Epidermal melanocyte (primary cell): ENCODE results near the gene EIF4G3.
"Not testable (repeated sequence)": the region's sequence is repeated elsewhere in the genome, so short reads cannot be mapped to it uniquely, and the experiment has no call there.

Experiments used
- DNase-seq: peaks from one replicate; pipeline ENCODE4 v3.0.0; 2011; ENCODE audit warnings: low spot score; ENCODE audit not compliant: insufficient read length

The EIF4G3 gene

DNA sequence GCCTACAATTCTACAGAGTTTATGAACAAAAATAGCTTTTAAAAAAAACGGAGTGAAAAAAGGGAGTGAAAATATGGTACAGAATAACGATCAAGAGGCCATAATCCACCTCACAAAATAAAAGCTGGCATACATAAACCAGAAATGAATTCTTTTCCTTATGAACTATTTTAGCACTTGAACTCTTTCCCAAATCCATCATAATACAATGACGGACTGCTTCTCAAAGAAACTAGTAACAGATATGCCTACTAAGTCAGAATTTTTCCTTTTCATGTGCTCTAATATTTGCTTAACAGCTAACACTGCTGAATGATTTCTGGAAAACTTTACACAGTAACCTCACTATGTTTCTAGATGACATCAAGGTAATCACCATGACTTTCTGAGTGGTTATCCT lies 144.0 kb downstream of the EIF4G3 start:
- no peak for DNase-seq

- DNase-seq = no peak
Measured at GRCh38 chr1:21030181-21030580, 146.5 kb downstream of the EIF4G3 start.

GRCh38 chr1:21028520-21029145 lies 148.1 kb downstream of the EIF4G3 start:
- no peak for DNase-seq

DNA sequence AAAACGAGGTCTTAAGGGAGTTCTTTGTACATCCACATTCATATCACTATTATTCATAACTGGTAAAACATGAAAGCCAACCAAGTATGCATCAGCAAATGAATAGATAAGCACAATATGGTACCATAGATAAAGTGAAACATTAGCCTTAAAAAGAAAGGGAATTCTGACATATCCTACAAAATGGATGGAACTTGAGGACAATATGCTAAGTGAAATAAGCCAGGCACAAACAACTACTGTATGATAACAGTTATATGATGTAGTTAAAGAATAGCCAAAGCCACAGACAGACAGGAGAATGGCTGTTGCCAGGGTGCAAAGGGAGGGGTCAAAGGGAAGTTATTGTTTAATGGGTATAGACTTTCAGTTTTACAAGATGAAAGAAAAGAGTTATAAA lies 148.9 kb downstream of the EIF4G3 start:
- no peak for DNase-seq

DNA sequence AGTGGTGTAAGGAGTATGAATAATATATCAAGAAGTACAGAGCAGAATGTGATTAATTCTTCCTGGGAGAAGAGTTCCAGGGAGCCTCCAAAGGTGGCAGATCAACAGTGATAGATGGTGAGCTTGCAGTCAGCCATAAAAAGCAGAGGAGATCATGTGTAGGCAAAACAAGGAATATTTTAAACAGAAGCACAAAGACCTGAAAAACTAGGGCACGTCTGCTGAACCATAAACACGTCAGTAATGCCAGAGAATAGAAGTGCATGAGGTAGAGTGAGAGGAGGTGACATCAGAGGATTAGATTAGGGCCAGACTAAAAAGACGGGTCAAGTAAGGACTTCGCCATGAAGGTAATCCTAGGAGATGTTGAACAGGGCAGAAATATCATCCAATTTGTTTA lies 151.8 kb downstream of the EIF4G3 start:
- no peak for DNase-seq

DNA sequence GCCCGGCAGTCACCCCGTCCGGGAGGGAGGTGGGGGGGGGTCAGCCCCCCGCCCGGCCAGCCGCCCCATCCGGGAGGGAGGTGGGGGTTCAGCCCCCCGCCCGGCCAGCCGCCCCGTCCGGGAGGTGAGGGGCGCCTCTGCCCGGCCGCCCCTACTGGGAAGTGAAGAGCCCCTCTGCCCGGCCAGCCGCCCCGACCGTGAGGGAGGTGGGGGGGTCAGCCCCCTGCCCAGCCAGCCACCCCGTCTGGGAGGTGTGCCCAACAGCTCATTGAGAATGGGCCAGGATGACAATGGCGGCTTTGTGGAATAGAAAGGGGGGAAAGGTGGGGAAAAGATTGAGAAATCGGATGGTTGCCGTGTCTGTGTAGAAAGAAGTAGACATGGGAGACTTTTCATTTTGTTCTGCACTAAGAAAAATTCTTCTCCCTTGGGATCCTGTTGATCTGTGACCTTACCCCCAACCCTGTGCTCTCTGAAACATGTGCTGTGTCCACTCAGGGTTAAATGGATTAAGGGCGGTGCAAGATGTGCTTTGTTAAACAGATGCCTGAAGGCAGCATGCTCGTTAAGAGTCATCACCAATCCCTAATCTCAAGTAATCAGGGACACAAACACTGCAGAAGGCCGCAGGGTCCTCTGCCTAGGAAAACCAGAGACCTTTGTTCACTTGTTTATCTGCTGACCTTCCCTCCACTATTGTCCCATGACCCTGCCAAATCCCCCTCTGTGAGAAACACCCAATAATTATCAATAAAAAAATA lies 152.4 kb downstream of the EIF4G3 start:
- not testable (repeated sequence) for DNase-seq

DNA sequence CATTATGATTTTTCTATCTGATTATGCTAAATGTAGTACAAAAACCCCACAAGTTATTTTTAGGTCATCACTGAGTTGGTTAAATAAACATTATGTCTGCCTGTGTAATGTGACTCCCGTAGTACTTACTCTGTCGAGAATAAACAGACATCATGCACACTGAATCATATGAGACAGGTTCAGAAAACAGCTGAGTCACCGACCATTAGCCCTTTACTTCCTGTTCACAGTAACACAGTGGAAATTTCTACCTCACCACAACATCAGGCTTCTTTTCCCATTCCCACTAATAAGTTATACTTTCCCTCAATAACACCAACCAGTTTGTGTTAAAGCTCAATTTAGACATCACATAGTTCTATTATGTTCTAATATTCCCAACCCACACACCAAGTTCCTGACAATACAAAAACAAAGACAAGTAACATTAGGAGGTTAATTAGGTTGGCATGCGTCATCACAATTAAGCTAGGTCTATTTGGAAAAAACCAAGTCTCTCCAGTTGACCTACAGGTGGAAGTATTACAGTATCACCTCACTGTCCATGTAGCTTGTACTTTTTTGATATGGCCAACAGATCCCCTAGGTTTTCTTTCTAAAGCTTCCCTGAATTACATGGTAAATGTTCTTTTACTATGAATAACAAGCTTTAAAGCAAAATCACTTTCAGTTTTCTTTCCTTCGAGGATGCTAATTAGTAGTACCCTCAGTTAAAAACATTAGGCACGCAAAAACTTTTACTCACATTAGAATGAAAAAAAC lies 154.2 kb downstream of the EIF4G3 start:
- peak; percentile 66 for DNase-seq

- no peak for DNase-seq
Measured at GRCh38 chr1:21021311-21021710, 155.4 kb downstream of the EIF4G3 start.

DNA sequence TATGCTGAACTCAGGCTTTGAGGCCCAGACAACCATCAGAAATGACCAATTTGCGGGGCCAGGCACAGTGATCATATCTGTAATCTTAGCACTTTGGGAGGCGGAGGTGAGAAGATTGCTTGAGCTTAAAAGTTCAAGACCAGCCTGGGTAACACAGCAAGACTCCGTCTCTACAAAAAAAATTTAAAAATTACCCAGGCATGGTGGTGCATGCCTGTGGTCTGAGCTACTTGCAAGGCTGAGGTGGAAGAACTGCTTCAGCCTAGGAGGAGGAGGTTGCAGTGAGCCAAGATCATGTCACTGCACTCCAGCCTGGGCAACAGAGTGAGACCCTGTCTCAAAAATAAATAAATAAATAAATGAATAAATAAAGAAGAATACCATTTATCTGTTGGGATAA lies 156.5 kb downstream of the EIF4G3 start:
- DNase-seq = no peak

GRCh38 chr1:21018673-21019072 lies 158.0 kb downstream of the EIF4G3 start:
- DNase-seq = no peak

DNA sequence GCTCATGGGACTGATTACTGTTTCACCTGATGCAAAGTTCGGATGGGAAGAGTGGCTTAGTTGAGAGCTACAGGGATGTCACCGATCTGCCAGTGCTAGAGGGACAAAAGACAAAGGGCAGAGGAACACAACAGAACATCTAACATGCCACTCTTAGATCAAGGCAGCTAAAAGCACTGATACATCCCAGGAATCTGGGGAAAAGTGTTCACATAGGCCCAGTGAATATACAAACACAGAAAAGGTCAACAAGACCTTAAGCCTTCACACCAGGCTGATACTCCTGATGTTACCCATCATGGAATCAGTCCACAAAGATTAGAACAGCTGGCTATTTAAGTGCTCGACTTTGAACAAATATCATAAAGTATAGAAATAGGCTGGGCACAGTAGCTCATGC lies 163.2 kb downstream of the EIF4G3 start:
- DNase-seq = no peak

DNA sequence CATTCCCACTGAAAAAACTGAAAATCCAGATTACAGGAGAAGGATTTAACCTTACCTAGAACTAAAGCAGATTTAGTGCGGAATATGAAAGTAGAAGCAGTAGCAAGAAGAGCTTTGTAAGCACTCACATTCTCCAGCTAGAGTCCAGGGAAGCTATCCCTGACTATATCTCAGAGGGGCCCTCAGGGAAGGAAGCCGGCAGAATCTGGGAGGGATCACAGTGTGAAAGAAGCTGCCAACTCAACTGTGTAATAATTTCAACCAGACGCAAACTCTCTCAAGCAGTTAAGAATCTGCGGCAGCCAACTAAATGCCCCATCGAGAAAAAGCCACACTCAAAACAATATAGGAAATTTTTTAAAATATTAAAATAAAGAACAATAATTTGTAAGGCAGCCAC lies 163.8 kb downstream of the EIF4G3 start:
- DNase-seq = no peak

GRCh38 chr1:21007876-21008275 lies 168.8 kb downstream of the EIF4G3 start:
- no peak for DNase-seq

GRCh38 chr1:21005466-21006239 lies 171.0 kb downstream of the EIF4G3 start:
- DNase-seq = no peak

DNA sequence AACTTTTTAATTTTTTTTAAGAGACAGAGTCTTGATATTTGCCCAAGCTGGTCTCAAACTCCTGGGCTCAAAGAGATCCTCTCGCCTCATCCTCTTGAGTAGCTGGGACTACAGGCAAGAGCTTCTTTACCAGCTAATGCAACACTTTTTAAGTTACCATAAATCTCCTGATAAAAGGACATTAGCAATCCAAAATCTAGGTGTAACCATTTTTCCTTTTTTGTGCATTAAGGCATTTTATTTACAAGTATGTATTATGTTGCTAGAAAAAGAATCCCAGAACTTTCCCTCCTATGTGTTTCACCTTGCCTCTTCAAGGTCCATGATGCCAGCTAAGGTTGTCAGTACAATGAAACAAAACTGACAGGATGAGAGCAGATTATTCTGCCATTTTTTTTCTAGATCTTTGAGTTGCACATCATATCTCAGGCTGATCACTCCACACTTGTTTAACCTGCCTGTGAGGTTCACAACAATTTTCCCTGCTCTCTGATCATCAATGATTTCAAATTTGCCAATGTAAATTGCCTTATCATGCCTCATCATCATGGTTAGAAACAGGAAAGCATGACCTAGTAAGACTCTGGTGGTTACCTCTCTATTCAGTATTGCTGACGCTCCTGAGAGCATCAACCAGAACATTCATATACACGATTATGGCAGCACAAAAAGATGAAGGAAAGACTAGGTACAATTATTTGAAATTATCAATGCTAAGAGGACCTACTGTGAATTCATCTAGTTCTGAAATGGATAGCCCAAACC lies 173.2 kb downstream of the EIF4G3 start:
- no peak for DNase-seq

- no peak for DNase-seq
Measured at GRCh38 chr1:21001042-21001441, 175.7 kb downstream of the EIF4G3 start.

GRCh38 chr1:21000245-21000594 lies 176.5 kb downstream of the EIF4G3 start:
- DNase-seq = no peak

- no peak for DNase-seq
Measured at GRCh38 chr1:20999525-21000244, 177.0 kb downstream of the EIF4G3 start.

- DNase-seq = no peak
Measured at GRCh38 chr1:20998826-20999225, 177.9 kb downstream of the EIF4G3 start.

DNA sequence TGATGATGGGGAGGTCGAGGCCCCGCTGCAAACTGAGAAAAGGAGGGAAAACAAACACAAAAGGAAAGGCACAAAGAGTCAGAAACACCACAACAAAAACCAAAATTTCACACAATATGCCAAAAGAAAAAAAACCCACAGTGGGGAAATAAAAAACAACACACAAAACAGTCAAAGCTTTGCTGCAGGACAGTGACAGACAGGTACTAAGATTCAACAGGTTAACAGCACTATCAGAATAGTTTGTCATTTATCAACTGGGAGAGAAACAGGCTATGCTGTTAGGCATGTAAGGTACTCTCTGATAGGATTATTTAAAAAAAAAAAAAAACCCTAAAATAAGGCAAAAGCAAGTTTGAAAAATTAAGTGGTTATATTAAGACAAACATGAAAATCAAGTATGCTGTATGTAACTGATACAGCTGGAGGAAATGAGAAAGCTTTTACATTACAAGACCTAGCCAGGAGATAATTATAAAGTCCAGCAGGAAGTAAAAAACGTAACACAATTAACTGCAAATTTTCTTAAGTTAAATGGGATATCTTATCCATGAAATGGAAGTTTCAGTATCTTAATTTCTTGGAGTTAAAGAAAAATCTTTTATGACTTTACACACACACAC lies 179.0 kb downstream of the EIF4G3 start:
- no peak for DNase-seq
